ENCODE measurements around the gene SLC24A3.

SLC24A3 gene

DNA sequence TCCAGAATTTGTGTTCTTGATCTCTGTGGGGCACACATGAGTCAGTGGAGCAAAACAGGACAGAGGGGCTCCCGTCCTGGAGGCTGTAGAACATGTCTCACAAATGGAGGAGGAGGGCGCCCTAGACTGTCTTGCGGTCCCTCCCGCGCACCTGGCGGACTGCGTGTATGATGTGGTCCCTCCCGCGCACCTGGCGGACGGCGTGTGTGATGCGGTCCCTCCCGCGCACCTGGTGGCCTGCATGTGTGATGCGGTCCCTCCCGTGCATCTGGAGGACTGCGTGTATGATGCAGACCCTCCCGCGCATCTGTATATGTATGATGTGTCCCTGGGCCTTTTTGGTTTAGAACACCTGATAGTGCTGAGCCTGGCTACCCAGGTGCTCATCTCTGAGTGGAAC is 386.8 kb downstream of the SLC24A3 start:
- ChIA-PET CTCF (no interaction called here), POLR2A (no interaction called here)

GRCh38 chr20:19600042-19600441 is 387.6 kb downstream of the SLC24A3 start:
- CTCF ChIA-PET = no interaction called here
- POLR2A ChIA-PET = no interaction called here
- DNase-seq (ENCODE audit: extremely low spot score) = no peak

More for the DNA sequence above, 386.8 kb downstream of the SLC24A3 start:
- no peak for TF ChIP-seq ARNT (IDR thresholded peaks at IDR 0.05)
- no peak for TF ChIP-seq ELF4 (IDR thresholded peaks at IDR 0.05)
- no peak for TF ChIP-seq BHLHE40 (IDR thresholded peaks at IDR 0.05; ENCODE audit: borderline replicate concordance)
- no peak for TF ChIP-seq FOXM1 (IDR thresholded peaks at IDR 0.05; ENCODE audit: borderline replicate concordance)
- no peak for TF ChIP-seq SP1 (IDR thresholded peaks at IDR 0.05)
- TF ChIP-seq FOXA1 (IDR thresholded peaks at IDR 0.05) = no peak
- no peak for TF ChIP-seq TARDBP (IDR thresholded peaks at IDR 0.05)
- no peak for TF ChIP-seq L3MBTL2 (conservative IDR thresholded peaks at IDR 0.05)
- DNase-seq (ENCODE audit: extremely low spot score) = no peak

DNA sequence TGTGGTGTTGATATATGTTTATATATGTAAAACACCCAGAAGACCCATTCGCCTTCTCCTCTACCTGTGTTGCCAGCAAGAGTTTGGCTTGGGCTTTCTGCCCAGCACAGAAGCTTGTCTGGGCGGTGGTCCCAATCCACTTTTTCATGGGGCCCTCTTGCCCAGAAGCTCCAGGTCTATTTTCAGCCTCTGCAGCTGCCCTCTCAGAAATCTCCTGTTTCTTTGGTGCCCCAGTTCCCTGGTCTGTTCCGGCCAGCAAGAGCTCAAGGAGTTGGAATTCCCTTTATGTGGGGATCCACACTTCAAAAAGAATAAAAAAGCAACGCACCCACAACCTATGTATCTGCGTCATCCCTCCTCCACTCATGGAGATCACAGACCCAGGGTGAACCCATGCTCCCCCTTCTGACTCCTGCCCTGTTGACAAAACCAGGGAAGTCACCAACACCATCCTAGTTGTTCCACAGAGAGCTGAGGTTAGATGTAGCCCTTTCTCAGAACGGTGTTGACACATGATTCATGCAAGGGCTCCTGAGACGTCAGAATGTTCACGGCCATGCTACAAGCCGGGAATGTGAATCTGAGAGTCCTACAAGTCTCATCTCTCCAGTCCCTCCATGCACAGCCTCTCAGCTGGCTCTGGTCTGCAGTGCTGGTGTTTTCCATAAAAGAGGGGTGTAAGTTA is 388.8 kb downstream of the SLC24A3 start:
- no peak for TF ChIP-seq FOXM1 (IDR thresholded peaks at IDR 0.05; ENCODE audit: borderline replicate concordance)
- ChIA-PET CTCF (no interaction called here), POLR2A (no interaction called here)
- no peak for DNase-seq (ENCODE audit: extremely low spot score)

More at GRCh38 chr20:19600042-19600441, 387.6 kb downstream of the SLC24A3 start:
- TF ChIP-seq HDGF (IDR thresholded peaks at IDR 0.05; ENCODE audit: borderline replicate concordance) (no peak), TARDBP (IDR thresholded peaks at IDR 0.05) (no peak), FOXA1 (IDR thresholded peaks at IDR 0.05) (no peak), ZNF384 (IDR thresholded peaks at IDR 0.05) (no peak), BHLHE40 (IDR thresholded peaks at IDR 0.05; ENCODE audit: borderline replicate concordance) (no peak), FOXM1 (IDR thresholded peaks at IDR 0.05; ENCODE audit: borderline replicate concordance) (no peak)

- no peak for TF ChIP-seq PKNOX1 (IDR thresholded peaks at IDR 0.05)
- no peak for TF ChIP-seq BHLHE40 (IDR thresholded peaks at IDR 0.05; ENCODE audit: borderline replicate concordance)
- no peak for TF ChIP-seq SP1 (IDR thresholded peaks at IDR 0.05)
- no peak for TF ChIP-seq ARNT (IDR thresholded peaks at IDR 0.05)
- TF ChIP-seq HDGF (IDR thresholded peaks at IDR 0.05; ENCODE audit: borderline replicate concordance) = no peak
- no peak for TF ChIP-seq L3MBTL2 (conservative IDR thresholded peaks at IDR 0.05)
Observed at GRCh38 chr20:19602675-19603375, 390.4 kb downstream of the SLC24A3 start.

GRCh38 chr20:19603376-19603750 is 390.9 kb downstream of the SLC24A3 start:
- TF ChIP-seq BHLHE40 (IDR thresholded peaks at IDR 0.05; ENCODE audit: borderline replicate concordance) (no peak), FOXM1 (IDR thresholded peaks at IDR 0.05; ENCODE audit: borderline replicate concordance) (no peak), SP1 (IDR thresholded peaks at IDR 0.05) (no peak), TARDBP (IDR thresholded peaks at IDR 0.05) (no peak), NFRKB (IDR thresholded peaks at IDR 0.05) (no peak), FOXK2 (IDR thresholded peaks at IDR 0.05) (no peak), ELF4 (IDR thresholded peaks at IDR 0.05) (no peak), PKNOX1 (IDR thresholded peaks at IDR 0.05) (no peak), L3MBTL2 (conservative IDR thresholded peaks at IDR 0.05) (no peak), SUZ12 (IDR thresholded peaks at IDR 0.05) (no peak), ARNT (IDR thresholded peaks at IDR 0.05) (no peak), ZNF384 (IDR thresholded peaks at IDR 0.05) (no peak), LEF1 (IDR thresholded peaks at IDR 0.05; ENCODE audit: borderline replicate concordance) (no peak), HDGF (IDR thresholded peaks at IDR 0.05; ENCODE audit: borderline replicate concordance) (no peak), FOXA1 (IDR thresholded peaks at IDR 0.05) (no peak), CTBP1 (IDR thresholded peaks at IDR 0.05; ENCODE audit: borderline replicate concordance) (no peak)
- POLR2A ChIA-PET = no interaction called here
- CTCF ChIA-PET = no interaction called here
- DNase-seq (ENCODE audit: extremely low spot score) = no peak

More at GRCh38 chr20:19602675-19603375, 390.4 kb downstream of the SLC24A3 start:
- no peak for DNase-seq (ENCODE audit: extremely low spot score)
- POLR2A ChIA-PET = no interaction called here
- CTCF ChIA-PET = no interaction called here

DNA sequence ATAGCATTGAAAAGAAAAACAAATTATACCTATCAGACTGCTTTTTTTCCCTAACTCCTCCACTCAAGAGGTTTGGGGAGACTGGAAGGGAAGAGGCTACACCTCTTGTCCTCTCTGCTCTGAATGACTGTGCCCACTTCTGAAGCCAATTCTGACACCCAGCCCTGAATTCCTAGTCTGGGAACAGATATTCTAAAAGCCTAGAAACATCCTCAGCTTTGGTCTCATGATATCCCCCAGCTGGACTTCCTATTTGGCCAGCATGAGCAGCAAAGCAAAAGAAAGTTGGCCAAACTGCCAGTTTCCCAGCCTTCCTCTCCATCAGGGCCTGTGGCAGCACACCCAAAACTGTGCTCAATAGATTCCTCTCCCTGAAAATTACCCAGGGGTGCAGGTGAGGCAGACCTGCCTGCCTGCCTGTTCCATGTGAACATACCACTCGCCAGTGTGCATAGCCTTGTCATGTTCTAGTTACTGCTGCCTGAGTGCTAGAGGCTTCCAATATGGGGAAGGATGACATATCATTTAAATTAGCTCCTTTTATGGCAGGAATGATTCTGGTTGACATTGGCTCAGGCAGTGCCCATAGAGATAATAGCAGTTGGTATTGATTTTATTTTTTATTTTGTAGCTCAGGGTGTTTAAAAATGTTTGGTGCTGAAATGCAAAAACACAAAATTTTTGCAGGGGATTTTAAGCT is 393.5 kb downstream of the SLC24A3 start:
- DNase-seq (ENCODE audit: extremely low spot score) = no peak
- no peak for TF ChIP-seq SUZ12 (IDR thresholded peaks at IDR 0.05)
- no peak for TF ChIP-seq ELF4 (IDR thresholded peaks at IDR 0.05)
- no peak for TF ChIP-seq HDGF (IDR thresholded peaks at IDR 0.05; ENCODE audit: borderline replicate concordance)
- no peak for TF ChIP-seq LEF1 (IDR thresholded peaks at IDR 0.05; ENCODE audit: borderline replicate concordance)
- no peak for TF ChIP-seq SP1 (IDR thresholded peaks at IDR 0.05)
- ChIA-PET POLR2A (no interaction called here), CTCF (interaction anchor here (0.6 kb wide), 1 partner anchor 23 kb away, joined by 3 read pairs; no protein-coding TSS in a partner anchor)

- ChIA-PET CTCF (no interaction called here), POLR2A (no interaction called here)
- DNase-seq (ENCODE audit: extremely low spot score) = no peak
- TF ChIP-seq BHLHE40 (IDR thresholded peaks at IDR 0.05; ENCODE audit: borderline replicate concordance) (no peak), ZNF384 (IDR thresholded peaks at IDR 0.05) (no peak), ARNT (IDR thresholded peaks at IDR 0.05) (no peak), SP1 (IDR thresholded peaks at IDR 0.05) (no peak), TARDBP (IDR thresholded peaks at IDR 0.05) (no peak), LEF1 (IDR thresholded peaks at IDR 0.05; ENCODE audit: borderline replicate concordance) (no peak), NFRKB (IDR thresholded peaks at IDR 0.05) (no peak), SUZ12 (IDR thresholded peaks at IDR 0.05) (no peak), FOXM1 (IDR thresholded peaks at IDR 0.05; ENCODE audit: borderline replicate concordance) (no peak)
Observed at GRCh38 chr20:19609642-19610223, 397.3 kb downstream of the SLC24A3 start.
